Upper lobe of left lung (tissue), 4 donors: Measurements from ENCODE around the gene SLC49A3.

Experiments
- EP300 ChIP-seq, 4 donors: sonication (generic); formaldehyde crosslinking; IDR thresholded peaks; one replicate each; pipeline ENCODE4 v1.5.1; 2017; ENCODE audit warnings: antibody characterized with exemption in 4 of 4, control low read depth in 2 of 4
- POLR2A ChIP-seq, 4 donors: fragments of 450-650 bp; IDR thresholded peaks; one replicate each; pipeline ENCODE4 v1.5.1; 2016 to 2017; ENCODE audit warnings: antibody characterized with exemption in 4 of 4, mild to moderate bottlenecking in 2 of 4
- POLR2AphosphoS5 ChIP-seq, 2 donors: sonication (generic); formaldehyde crosslinking; IDR thresholded peaks; one replicate each; pipeline ENCODE4 v1.5.1; 2017; ENCODE audit warnings: antibody characterized with exemption in 2 of 2
- TF ChIP-seq, protein P1 (sequence below), 6 experiments: fragments of 450-650 bp in 4 of 6; fragments of 200-600 bp in 2 of 6; sonication (generic) in 2 of 6; IDR thresholded peaks; one replicate each; pipeline ENCODE4 v1.5.1; 2016 to 2019; ENCODE audit warnings: antibody characterized with exemption in 6 of 6

GRCh38 chr4:654871-655463, 34.0 kb downstream of the SLC49A3 start:
- no peak for TF ChIP-seq POLR2A (IDR thresholded peaks at IDR 0.05)
- TF ChIP-seq, protein P1, sequence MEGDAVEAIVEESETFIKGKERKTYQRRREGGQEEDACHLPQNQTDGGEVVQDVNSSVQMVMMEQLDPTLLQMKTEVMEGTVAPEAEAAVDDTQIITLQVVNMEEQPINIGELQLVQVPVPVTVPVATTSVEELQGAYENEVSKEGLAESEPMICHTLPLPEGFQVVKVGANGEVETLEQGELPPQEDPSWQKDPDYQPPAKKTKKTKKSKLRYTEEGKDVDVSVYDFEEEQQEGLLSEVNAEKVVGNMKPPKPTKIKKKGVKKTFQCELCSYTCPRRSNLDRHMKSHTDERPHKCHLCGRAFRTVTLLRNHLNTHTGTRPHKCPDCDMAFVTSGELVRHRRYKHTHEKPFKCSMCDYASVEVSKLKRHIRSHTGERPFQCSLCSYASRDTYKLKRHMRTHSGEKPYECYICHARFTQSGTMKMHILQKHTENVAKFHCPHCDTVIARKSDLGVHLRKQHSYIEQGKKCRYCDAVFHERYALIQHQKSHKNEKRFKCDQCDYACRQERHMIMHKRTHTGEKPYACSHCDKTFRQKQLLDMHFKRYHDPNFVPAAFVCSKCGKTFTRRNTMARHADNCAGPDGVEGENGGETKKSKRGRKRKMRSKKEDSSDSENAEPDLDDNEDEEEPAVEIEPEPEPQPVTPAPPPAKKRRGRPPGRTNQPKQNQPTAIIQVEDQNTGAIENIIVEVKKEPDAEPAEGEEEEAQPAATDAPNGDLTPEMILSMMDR (IDR thresholded peaks at IDR 0.05) = no peak
- TF ChIP-seq POLR2AphosphoS5 (IDR thresholded peaks at IDR 0.05) = no peak
- TF ChIP-seq EP300 (IDR thresholded peaks at IDR 0.05) = no peak
